GM12878 (cell line): ENCODE measurements around the gene CLC. TPM values are rescaled to one million over a fixed set of nuclear protein-coding genes. Genes with fewer than 3 reads are reported as not detected.
A peak's percentile ranks its signal among the peaks of the same experiment; 100 is the strongest.

ENCODE experiments used
- ATAC-seq: fragments of 200-7000 bp; cut with Tn5 transposase; 3 replicates; pipeline ENCODE4 v1.9.1; 2020; ENCODE audit warnings: mild to moderate bottlenecking, moderate library complexity
- BruUV-seq: library from RNA; stranded (reverse); fragments of 400-500 nt; replicated peaks from 2 replicates; lab custom pipeline; 2021; lab: Mats Ljungman, UMichigan
- CTCF ChIA-PET: fragments of 300-600 bp; sonication (Branson Sonifier 250); formaldehyde crosslinking; extraction: SDS; loops from one replicate; lab custom pipeline; 2021; ENCODE audit warnings: inconsistent platforms; lab: Yijun Ruan, JAX
- POLR2A ChIA-PET: fragments of 350-600 bp; formaldehyde crosslinking; extraction: SDS; loops from one replicate; lab custom pipeline; 2021; ENCODE audit warnings: inconsistent platforms; lab: Charles Lee
- RAD21 ChIA-PET: fragments of 300-600 bp; sonication (Branson Sonifier 250); formaldehyde crosslinking; loops from one replicate; lab custom pipeline; 2023; ENCODE audit warnings: antibody characterized with exemption; ENCODE audit not compliant: unreplicated experiment; lab: Charles Lee
- SMC1A ChIA-PET: fragments of 300-600 bp; sonication (Branson Sonifier 250); formaldehyde crosslinking; loops from one replicate; lab custom pipeline; 2023; ENCODE audit not compliant: unreplicated experiment, uncharacterized antibody; lab: Charles Lee
- DNase-seq: peaks from one replicate; pipeline ENCODE4 v3.0.0-alpha.2; 2011; ENCODE audit warnings: low read depth, low spot score
- FAIRE-seq: peaks from 3 replicates; lab custom pipeline; 2011; peaks lifted over from hg19 to GRCh38; lab: Jason Lieb, UNC
- H2AFZ ChIP-seq: 2 replicates; pipeline ENCODE4 v1.6.0; 2011; ENCODE audit warnings: low read depth, low read length, control low read depth; ENCODE audit not compliant: control insufficient read depth
- H3K27ac ChIP-seq: 2 replicates; pipeline ENCODE4 v1.5.1; 2011; ENCODE audit warnings: control low read depth; ENCODE audit not compliant: control insufficient read depth, insufficient read depth
- H3K27me3 ChIP-seq, 2 experiments: replicated peaks in 1 of 2; 2 replicates each; pipeline versions ENCODE4 v1.6.0 to v1.6.1; 2011; ENCODE audit warnings: low read length in 1 of 2; ENCODE audit not compliant: control insufficient read depth in 2 of 2, insufficient read depth in 2 of 2
- H3K36me3 ChIP-seq, 2 experiments: 2 replicates each; pipeline ENCODE4 v1.5.1; 2011; ENCODE audit warnings: low read length in 1 of 2; ENCODE audit not compliant: control insufficient read depth in 2 of 2, insufficient read depth in 2 of 2
- H3K4me1 ChIP-seq: 2 replicates; pipeline ENCODE4 v1.6.1; 2011; ENCODE audit warnings: mild to moderate bottlenecking, low read length, moderate library complexity, mixed read lengths; ENCODE audit not compliant: control insufficient read depth, insufficient read depth
- H3K4me2 ChIP-seq: 2 replicates; pipeline ENCODE4 v1.6.0; 2011; ENCODE audit warnings: control low read depth; ENCODE audit not compliant: control insufficient read depth, insufficient read depth
- H3K4me3 ChIP-seq: fragments of 200-600 bp; sonication (generic); 2 replicates; pipeline ENCODE4 v1.5.1; 2016
- H3K79me2 ChIP-seq: 2 replicates; pipeline ENCODE4 v1.6.0; 2011; ENCODE audit warnings: low read length; ENCODE audit not compliant: control insufficient read depth, insufficient read depth
- H3K9ac ChIP-seq: 2 replicates; pipeline ENCODE4 v1.8.0; 2011; ENCODE audit warnings: low read length, control low read depth, mixed read lengths; ENCODE audit not compliant: control insufficient read depth, insufficient read depth
- H3K9me3 ChIP-seq: replicated peaks from 3 replicates; pipeline ENCODE4 v1.5.1; 2011; ENCODE audit warnings: mild to moderate bottlenecking, low read length; ENCODE audit not compliant: control insufficient read depth, insufficient read depth
- H4K20me1 ChIP-seq: 2 replicates; pipeline ENCODE4 v1.6.0; 2011; ENCODE audit not compliant: control insufficient read depth, insufficient read depth
- CBX3 ChIP-seq: fragments of 200-600 bp; sonication (generic); IDR thresholded peaks from 2 replicates; pipeline ENCODE4 v1.6.1; 2016; ENCODE audit warnings: low read depth, borderline replicate concordance
- E2F4 ChIP-seq: IDR thresholded peaks from 2 replicates; pipeline ENCODE4 v1.6.1; 2012; ENCODE audit warnings: low read depth, low read length, improper control_type of control experiment
- FOS ChIP-seq: IDR thresholded peaks from 3 replicates; pipeline ENCODE4 v1.6.1; 2011; ENCODE audit warnings: borderline replicate concordance; ENCODE audit not compliant: insufficient read length; ENCODE audit errors: extremely low read depth
- IKZF2 ChIP-seq, 2 experiments: fragments of 450-650 bp; IDR thresholded peaks; 2 replicates each; pipeline ENCODE4 v1.6.1; 2017; ENCODE audit warnings: mild to moderate bottlenecking in 2 of 2, moderate library complexity in 2 of 2
- KDM1A ChIP-seq: fragments of 200-600 bp; sonication (generic); IDR thresholded peaks from 2 replicates; pipeline ENCODE4 v1.6.1; 2016; ENCODE audit warnings: borderline replicate concordance
- NFIC ChIP-seq: IDR thresholded peaks from 2 replicates; pipeline ENCODE4 v1.6.1; 2012; ENCODE audit warnings: low read depth, mild to moderate bottlenecking, inconsistent platforms, low read length, moderate library complexity
- NFXL1 ChIP-seq: fragments of 450-650 bp; IDR thresholded peaks from 2 replicates; pipeline ENCODE4 v1.6.1; 2017; ENCODE audit warnings: antibody characterized with exemption, mild to moderate bottlenecking, borderline replicate concordance
- RELB ChIP-seq: fragments of 450-650 bp; IDR thresholded peaks from 2 replicates; pipeline ENCODE4 v1.6.1; 2017; ENCODE audit warnings: low read depth, mild to moderate bottlenecking, moderate library complexity
- SPI1 ChIP-seq: IDR thresholded peaks from 2 replicates; pipeline ENCODE4 v1.6.1; 2011; ENCODE audit warnings: low read depth, mild to moderate bottlenecking, low read length, moderate library complexity, borderline replicate concordance; ENCODE audit not compliant: insufficient read depth
- ZNF687 ChIP-seq: fragments of 450-650 bp; IDR thresholded peaks from 2 replicates; pipeline ENCODE4 v1.6.1; 2017; ENCODE audit warnings: mild to moderate bottlenecking, moderate library complexity
- WGBS: methylation state at CpG from one replicate; pipeline ENCODE4 v1.1.6; 2016; ENCODE audit warnings: low lambda C conversion rate; ENCODE audit not compliant: insufficient replicate concordance, insufficient coverage; ENCODE audit errors: missing lambda C conversion rate; 5-methylcytosine and 5-hydroxymethylcytosine counted together
- in situ Hi-C: fragments of 300-500 bp; cut with MboI; formaldehyde crosslinking; loops from 9 replicates; pipeline ENCODE4 v1.14.3; 2018; ENCODE audit warnings: mixed read lengths
- intact Hi-C: fragments of 100-400 bp; cut with micrococcal nuclease; formaldehyde crosslinking; loops from one replicate; pipeline ENCODE4 v1.14.2; 2022; ENCODE audit not compliant: unreplicated experiment
- polyA plus RNA-seq, 11 experiments: library from polyadenylated mRNA; depleted of rRNA in 4 of 11; unstranded in 6 of 11; stranded (reverse) in 5 of 11; fragments of >200 nt; fragmentation: Nextera tagmentation in 4 of 11; fragmentation: Illumina TruSeq in 1 of 11; extraction: Ambion mirVana in 4 of 11; extraction: Trizol in 1 of 11; gene quantifications; 1 replicate in 1 of 11; 2 replicates in 10 of 11; pipeline versions ENCODE4 v1.2.1 to v1.2.3, GENCODE V29; 2011 to 2016; ENCODE audit warnings: inconsistent platforms in 2 of 11, missing spikeins in 2 of 11, low read depth in 1 of 11
- total RNA-seq, 4 experiments: library from RNA; depleted of rRNA in 3 of 4; stranded (reverse); fragments of >200 nt in 3 of 4; fragmentation: Illumina TruSeq in 1 of 4; extraction: Trizol in 1 of 4; gene quantifications; 2 replicates each; pipeline versions ENCODE4 v1.2.1 to v1.2.3, GENCODE V29; 2013 to 2021

Gene CLC
- total and polyA plus RNA-seq, 10 of the 15 experiments (the other 5 are each of a cell fraction or from before 2014, with no cell fraction given): 0.18 to 0.36 (median 0.29) TPM; not detected in 4

GRCh38 chr19:39745643-39746042 lies 7.8 kb upstream of the CLC start:
- H2AFZ ChIP-seq: no peak overlapping the region
- no peaks in the 10 kb centered on the region for H3K79me2 ChIP-seq
- H3K4me3 ChIP-seq: no peak overlapping the region
- ChIA-PET RAD21 (no interaction called here), CTCF (interaction anchor here (1.0 kb wide), 1 partner anchor 12 kb away, joined by 3 read pairs; no protein-coding TSS in a partner anchor), SMC1A (interaction anchor here (0.7 to 2.0 kb wide), 3 partner anchors 10 to 72 kb away, joined by 3 to 5 read pairs (median 4); no protein-coding TSS in a partner anchor)
- no peaks in the 10 kb centered on the region for H3K27me3 ChIP-seq
- H4K20me1 ChIP-seq: no peaks in the 10 kb centered on the region
- no peak for ATAC-seq
- H3K9ac ChIP-seq: no peak overlapping the region
- no TSS peak for BruUV-seq
- DNase-seq: no peak
- H3K4me2 ChIP-seq: no peak overlapping the region
- no peaks in the 10 kb centered on the region for H3K36me3 ChIP-seq
- FAIRE-seq: no peak
- H3K27ac ChIP-seq: no peak overlapping the region
- peak; percentile 46; the same call in 1 of the 2 replicates for TF ChIP-seq SPI1
- no peak for TF ChIP-seq NFIC
- TF ChIP-seq, all 136 proteins: peak for 1
- no peaks in the 10 kb centered on the region for H3K4me1 ChIP-seq
- POLR2A ChIA-PET: interaction anchor here (0.6 kb wide), 1 partner anchor 1500 kb away, joined by 3 read pairs; no protein-coding TSS in a partner anchor
- intact Hi-C loops: no loop called here
- in situ Hi-C loops: no loop called here
- 34% methylated on average over 3 of the region's 3 CpGs for WGBS
- H3K9me3 ChIP-seq: no peaks in the 10 kb centered on the region

- no peak for ATAC-seq
- POLR2A ChIA-PET: no interaction called here
- SMC1A ChIA-PET: no interaction called here
- RAD21 ChIA-PET: no interaction called here
- H3K4me2 ChIP-seq: no peak overlapping the region
- intact Hi-C loops (loop anchor here (5.0 kb wide), 1 partner anchor 33 kb away; no protein-coding TSS in a partner anchor), in situ Hi-C loops (no loop called here)
- H3K79me2 ChIP-seq: no peaks in the 10 kb centered on the region
- H3K4me1 ChIP-seq: peaks cover 9% of the 10 kb centered on the region
- H4K20me1 ChIP-seq: no peaks in the 10 kb centered on the region
- H3K9me3 ChIP-seq: no peaks in the 10 kb centered on the region; the same call in 2 of the 3 replicates
- no peak overlapping the region for H2AFZ ChIP-seq
- no peak for DNase-seq
- H3K4me3 ChIP-seq: no peak overlapping the region
- WGBS: 89% methylated on average over 1 of the region's 1 CpG
- no peaks in the 10 kb centered on the region for H3K27me3 ChIP-seq
- H3K36me3 ChIP-seq: no peaks in the 10 kb centered on the region
- no peak overlapping the region for H3K27ac ChIP-seq
- no peak overlapping the region for H3K9ac ChIP-seq
- CTCF ChIA-PET: no interaction called here
- FAIRE-seq: no peak
- BruUV-seq: no TSS peak
- TF ChIP-seq NFXL1 (no peak), CBX3 (no peak), RELB (no peak), ZNF687 (no peak), FOS (no peak), E2F4 (no peak), IKZF2 (IDR thresholded peaks at IDR 0.05) (no peak), KDM1A (no peak)
These were observed 2.6 kb upstream of the CLC start for GRCh38 chr19:39740395-39740794.
